Brain microvascular endothelial cell (primary cell): ENCODE data around the gene SLAMF9.

Source experiments
- DNase-seq: peaks from one replicate; pipeline ENCODE4 v3.0.0-alpha.2; 2020
- H3K27ac ChIP-seq: fragments of 250-450 bp; sonication (Bioruptor Pico); 2 replicates; pipeline ENCODE4 v1.5.1; 2020; ENCODE audit warnings: mild to moderate bottlenecking, moderate library complexity
- H3K27me3 ChIP-seq: fragments of 250-450 bp; sonication (Bioruptor Pico); replicated peaks from 2 replicates; pipeline ENCODE4 v1.5.1; 2020; ENCODE audit warnings: mild to moderate bottlenecking
- H3K36me3 ChIP-seq: fragments of 250-450 bp; sonication (Bioruptor Pico); replicated peaks from 2 replicates; pipeline ENCODE4 v1.5.1; 2020; ENCODE audit warnings: mild to moderate bottlenecking
- H3K4me3 ChIP-seq: 2 replicates; pipeline ENCODE4 v1.5.1; 2011; ENCODE audit warnings: low read depth, mild to moderate bottlenecking, control low read depth, low read length, moderate library complexity
- in situ Hi-C: cut with HindIII; loops from 2 replicates; pipeline ENCODE4 v1.10.0; 2017; ENCODE audit warnings: low sequenced_read_pairs, low pct_ligation_motif_present
- TF ChIP-seq, protein P1 (sequence below): IDR thresholded peaks from 2 replicates; pipeline ENCODE4 v1.5.1; 2011; ENCODE audit warnings: low read depth, mild to moderate bottlenecking, moderate library complexity, low read length, control low read depth, inconsistent platforms; ENCODE audit errors: missing control alignments

Gene SLAMF9

GRCh38 chr1:159981351-159982055 is 27.5 kb upstream of the SLAMF9 start:
- DNase-seq: no peak
- Histone ChIP-seq H3K36me3 (no peaks in the 10 kb centered on the region), H3K27ac (no peak overlapping the region), H3K27me3 (peaks cover 5% of the 10 kb centered on the region), H3K4me3 (no peak overlapping the region)
- in situ Hi-C loops: no loop called here
- TF ChIP-seq, protein P1, sequence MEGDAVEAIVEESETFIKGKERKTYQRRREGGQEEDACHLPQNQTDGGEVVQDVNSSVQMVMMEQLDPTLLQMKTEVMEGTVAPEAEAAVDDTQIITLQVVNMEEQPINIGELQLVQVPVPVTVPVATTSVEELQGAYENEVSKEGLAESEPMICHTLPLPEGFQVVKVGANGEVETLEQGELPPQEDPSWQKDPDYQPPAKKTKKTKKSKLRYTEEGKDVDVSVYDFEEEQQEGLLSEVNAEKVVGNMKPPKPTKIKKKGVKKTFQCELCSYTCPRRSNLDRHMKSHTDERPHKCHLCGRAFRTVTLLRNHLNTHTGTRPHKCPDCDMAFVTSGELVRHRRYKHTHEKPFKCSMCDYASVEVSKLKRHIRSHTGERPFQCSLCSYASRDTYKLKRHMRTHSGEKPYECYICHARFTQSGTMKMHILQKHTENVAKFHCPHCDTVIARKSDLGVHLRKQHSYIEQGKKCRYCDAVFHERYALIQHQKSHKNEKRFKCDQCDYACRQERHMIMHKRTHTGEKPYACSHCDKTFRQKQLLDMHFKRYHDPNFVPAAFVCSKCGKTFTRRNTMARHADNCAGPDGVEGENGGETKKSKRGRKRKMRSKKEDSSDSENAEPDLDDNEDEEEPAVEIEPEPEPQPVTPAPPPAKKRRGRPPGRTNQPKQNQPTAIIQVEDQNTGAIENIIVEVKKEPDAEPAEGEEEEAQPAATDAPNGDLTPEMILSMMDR: no peak

- no peaks in the 10 kb centered on the region for H3K36me3 ChIP-seq
- TF ChIP-seq, protein P1: no peak
- in situ Hi-C loops: no loop called here
- peaks cover 7% of the 10 kb centered on the region for H3K27me3 ChIP-seq
- DNase-seq: no peak
- H3K4me3 ChIP-seq: no peak overlapping the region
- no peak overlapping the region for H3K27ac ChIP-seq
Measured at GRCh38 chr1:159980786-159981185, 26.7 kb upstream of the SLAMF9 start.

DNA sequence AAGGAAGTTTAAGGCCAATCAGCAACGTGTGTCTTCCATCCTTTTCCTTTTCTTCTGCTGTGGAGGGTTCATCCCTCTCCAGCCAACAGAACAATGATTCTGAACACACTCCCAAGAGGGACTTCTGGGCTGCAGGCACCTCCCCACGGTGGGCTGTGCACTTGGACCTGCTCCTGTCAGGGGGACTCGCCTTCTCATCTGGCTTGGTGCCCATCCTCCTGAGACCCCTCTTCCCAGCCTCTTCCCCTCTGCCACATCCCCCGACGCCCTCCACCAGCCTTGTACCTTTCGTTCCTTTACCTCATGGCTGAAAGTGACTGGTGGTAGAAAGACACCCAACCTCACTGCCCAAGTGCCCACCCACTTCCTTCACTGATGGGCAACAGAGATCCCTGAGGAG is 26.0 kb upstream of the SLAMF9 start:
- in situ Hi-C loops: no loop called here
- TF ChIP-seq, protein P1: no peak
- no peak for DNase-seq
- H3K36me3 ChIP-seq: no peaks in the 10 kb centered on the region
- no peak overlapping the region for H3K4me3 ChIP-seq
- H3K27me3 ChIP-seq: peaks cover 13% of the 10 kb centered on the region
- H3K27ac ChIP-seq: no peak overlapping the region

DNA sequence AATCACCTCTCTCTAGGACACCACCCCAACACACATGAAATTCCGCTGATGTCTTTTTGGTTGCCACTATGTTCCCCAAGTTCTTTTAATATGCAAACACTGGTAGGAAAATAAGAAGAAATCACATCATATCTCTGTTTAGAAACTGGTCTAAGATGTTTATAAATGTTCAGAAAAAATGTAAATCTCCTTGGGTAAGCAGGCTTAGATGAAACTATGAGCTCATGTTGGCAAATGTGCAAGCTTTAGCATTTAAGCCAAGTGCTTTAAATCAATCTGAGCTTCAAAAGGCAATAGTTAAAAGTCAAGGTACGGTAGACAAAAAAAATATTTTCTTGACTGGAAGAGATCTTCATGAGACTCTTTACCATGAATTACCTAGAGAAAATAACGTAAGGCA is 25.2 kb upstream of the SLAMF9 start:
- Histone ChIP-seq H3K27ac (no peak overlapping the region), H3K36me3 (no peaks in the 10 kb centered on the region), H3K27me3 (peaks cover 13% of the 10 kb centered on the region), H3K4me3 (no peak overlapping the region)
- TF ChIP-seq, protein P1: no peak
- in situ Hi-C loops: no loop called here
- DNase-seq: no peak

DNA sequence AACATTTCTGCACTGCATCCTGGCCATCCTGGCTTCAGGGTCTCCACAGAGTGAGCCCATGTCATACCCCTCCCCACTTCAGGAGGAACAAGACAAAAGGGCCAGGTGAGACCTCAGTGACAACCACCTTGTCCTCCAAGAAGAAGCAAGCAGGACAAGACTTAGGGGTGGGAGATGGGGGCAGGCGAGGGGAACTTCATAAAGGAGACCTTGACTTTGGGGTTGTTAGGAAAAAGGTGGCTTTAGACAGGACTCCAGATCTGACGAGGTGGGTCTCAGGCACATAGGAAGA is 24.0 kb upstream of the SLAMF9 start:
- TF ChIP-seq, protein P1: no peak
- in situ Hi-C loops: no loop called here
- Histone ChIP-seq H3K36me3 (no peaks in the 10 kb centered on the region), H3K27me3 (peaks cover 12% of the 10 kb centered on the region), H3K4me3 (no peak overlapping the region), H3K27ac (no peak overlapping the region)
- no peak for DNase-seq
